ENCODE data around the gene PLAAT5.
A peak's percentile ranks its signal among the peaks of the same experiment; 100 is the strongest.
"Not testable (repeated sequence)": the region's sequence is repeated elsewhere in the genome, so short reads cannot be mapped to it uniquely, and the experiment has no call there.

PLAAT5 gene

GRCh38 chr11:63478896-63479295 lies 12.1 kb downstream of the PLAAT5 start:
- peak; percentile 13 for DNase-seq

DNA sequence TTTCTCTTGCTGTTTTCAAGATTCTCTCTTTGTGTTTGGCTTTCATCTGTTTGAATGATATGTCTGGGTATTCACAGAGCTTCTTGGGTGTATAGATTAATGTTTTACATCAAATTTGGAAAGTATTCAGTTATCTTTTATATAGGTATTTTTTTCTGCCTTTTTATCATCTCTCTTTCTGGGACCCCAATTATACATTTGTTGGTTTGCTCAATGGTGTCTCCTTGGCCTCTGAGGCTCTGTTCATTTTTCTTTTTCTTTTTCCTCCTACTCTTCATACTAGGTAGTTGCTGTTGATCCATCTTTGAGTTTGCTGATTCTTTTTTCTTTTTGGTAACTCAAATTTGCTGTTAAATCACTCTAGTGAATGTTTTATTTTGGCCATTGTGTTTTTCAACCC lies 14.3 kb downstream of the PLAAT5 start:
- no peak for DNase-seq

DNA sequence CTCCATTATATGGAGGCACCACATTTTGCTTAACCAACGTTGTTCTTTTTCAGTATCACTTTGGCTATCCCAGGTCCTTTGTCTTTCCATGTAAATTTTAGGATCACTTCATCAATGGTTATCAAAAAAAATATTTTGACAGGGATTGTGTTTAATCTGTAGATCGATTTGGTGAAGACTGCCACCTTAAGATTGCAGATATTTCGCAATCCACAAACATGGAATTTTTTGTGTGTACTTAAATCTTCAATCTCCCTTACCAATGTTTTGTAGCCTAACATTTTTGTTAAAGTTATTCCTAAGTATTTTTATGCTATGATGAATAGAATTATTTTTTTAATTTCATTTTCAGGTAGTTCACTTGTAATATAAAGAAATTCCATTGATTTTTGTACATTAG lies 18.6 kb downstream of the PLAAT5 start:
- DNase-seq: no peak

DNA sequence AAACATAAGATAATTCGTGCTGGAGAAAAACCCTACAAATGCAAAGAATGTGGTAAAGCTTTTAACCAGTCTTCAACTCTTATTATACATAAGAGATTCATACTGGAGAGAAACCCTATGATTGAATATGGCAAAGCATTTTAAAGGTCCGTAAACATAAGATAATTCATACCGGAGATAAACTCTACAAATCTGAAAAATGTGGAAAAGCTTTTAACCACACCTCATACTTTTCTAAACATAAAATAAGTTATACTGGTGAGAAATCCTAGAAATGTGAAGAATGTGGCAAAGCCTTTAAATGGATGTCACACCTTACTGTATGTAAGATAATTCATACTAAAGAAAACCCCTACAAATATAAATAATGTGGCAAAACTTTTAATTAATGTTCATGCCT lies 20.7 kb downstream of the PLAAT5 start:
- DNase-seq: no peak

DNA sequence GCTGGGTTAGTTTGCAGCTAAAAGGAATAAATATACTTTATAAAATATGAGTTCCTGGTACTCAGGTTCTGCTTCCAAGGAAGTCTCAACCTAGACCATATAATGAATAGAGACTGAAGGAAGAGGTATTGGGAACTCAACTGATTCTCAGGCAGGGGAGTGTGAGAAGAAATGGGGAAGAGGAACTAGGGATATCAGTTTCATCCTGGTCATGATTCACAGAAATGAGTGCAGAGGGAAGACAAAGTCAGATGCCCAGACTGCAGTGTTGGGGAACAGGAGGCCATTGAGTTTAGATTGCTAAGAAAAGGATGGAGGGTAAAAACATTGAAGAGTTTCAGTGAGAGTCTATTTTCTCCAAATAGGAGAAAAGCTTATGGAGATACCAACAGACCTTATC lies 28.8 kb downstream of the PLAAT5 start:
- no peak for DNase-seq

- DNase-seq: no peak
Observed at GRCh38 chr11:63459586-63459985, 31.4 kb downstream of the PLAAT5 start.

GRCh38 chr11:63448646-63449045 lies 42.3 kb downstream of the PLAAT5 start:
- DNase-seq: no peak

DNA sequence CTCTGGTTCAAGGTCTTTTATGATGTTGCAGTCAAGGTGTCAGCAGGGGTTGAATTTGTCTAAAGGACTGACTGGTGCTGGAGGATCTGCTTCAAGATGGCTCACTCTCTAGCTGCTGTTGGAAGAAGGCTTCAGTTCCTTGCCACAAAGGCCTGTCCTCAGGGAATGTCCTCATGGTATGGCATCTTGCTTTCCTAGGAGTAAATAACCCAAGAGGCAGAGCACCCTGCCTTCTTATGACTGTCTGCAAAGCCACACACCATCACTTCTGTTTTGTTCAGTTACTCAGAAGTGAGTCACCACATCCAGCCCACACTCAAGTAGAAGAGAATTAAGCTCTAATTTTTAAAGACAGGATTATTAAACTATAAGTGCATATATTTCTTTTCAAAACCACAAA lies 45.2 kb downstream of the PLAAT5 start:
- no peak for DNase-seq

GRCh38 chr11:63445118-63445517 lies 45.8 kb downstream of the PLAAT5 start:
- DNase-seq: no peak

DNA sequence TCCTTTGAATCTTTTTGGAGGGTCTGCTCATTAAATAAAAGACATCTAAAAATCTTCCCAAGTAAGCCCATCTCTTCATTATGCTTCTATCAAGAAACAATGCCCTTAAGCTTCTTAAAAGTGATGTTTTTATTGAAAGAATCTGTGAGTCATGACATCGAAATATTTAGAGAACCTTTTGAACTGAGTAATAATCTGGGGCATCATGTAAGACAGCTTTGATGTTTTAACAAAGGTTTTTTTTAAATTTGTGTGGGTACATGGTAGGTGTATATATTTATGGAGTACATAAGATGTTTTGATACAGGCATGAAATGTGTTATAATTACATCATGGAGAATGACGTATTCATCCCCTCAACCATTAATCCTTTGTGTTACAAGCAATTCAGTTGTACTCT lies 46.8 kb downstream of the PLAAT5 start:
- DNase-seq: no peak

DNA sequence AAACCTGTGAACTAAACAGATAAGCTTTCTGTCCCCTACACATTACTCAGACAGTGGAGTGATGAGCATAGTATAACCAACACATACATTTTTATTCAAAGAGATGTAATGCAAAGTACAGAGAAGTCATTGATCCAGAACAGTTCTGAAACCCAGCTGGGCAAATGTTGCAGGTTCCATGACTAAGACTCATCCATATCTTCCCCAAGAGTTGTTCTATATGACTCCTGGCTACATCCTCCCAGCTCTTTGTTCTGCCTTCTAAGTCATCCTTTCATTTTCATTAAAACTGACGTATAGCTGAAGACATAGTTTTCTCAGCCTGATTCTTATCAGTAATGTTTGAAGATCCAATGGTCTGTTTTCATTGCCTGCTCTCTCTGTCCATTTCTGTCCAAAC lies 47.3 kb downstream of the PLAAT5 start:
- DNase-seq: no peak

- DNase-seq: not testable (repeated sequence)
Observed at GRCh38 chr11:63435831-63436230, 55.1 kb downstream of the PLAAT5 start.

GRCh38 chr11:63435351-63435750 lies 55.6 kb downstream of the PLAAT5 start:
- DNase-seq: not testable (repeated sequence)

GRCh38 chr11:63430731-63431130 lies 60.2 kb downstream of the PLAAT5 start:
- DNase-seq: not testable (repeated sequence)

DNA sequence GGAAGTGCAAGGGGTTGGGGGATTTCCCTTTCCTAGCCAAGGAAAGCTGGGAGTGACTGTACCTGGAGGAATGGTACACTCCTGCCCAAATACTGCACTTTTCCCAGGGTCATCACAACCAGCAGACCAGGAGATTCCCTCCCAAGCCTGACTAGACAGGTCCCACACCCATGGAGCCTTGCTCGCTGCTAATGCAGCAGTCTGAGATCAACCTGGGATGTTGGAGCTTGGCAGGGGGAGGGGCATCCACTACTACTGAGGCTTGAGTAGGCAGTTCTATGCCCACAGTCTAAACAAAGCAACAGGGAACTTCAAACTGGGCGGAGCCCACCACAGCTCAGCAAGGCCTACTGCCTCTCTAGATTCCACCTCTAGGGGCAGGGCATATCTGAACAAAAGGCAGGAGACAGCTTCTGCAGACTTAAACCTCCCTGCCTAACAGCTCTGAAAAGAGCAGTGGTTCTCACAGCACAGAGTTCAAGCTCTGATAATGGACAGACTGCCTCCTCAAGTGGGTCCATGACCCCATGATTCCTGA lies 62.9 kb downstream of the PLAAT5 start:
- no peak for DNase-seq

DNA sequence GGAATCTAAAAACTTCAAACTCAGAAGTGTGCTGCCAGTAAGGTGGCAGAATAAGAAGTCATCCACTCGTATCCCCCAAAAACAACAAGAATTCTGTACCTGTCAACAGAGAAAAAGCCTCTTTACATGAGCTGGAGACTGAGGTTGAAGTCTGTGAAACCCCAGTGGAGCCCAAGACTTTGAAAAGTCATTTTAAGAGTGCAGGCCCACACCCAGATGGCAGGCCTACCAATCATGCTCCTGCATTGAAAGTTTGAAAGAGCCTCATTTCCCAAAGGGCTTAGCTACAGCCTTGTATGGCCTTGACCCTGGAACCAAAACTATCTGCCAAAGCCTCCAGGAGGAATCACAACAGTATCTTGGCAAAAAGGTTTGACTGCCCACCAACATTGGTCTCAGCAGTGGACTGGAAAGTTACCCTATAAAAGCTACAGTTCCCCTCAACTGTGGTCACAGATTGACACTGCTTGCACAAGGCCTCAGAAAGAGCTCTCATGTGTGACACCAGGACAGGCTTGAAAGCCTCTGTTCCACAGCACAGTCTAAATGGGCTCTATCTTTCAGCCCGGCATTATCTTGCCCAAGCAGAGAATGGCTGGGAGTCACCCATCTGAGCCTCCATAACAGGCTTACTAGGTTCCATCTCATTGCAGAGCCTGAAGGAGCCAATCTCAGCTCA lies 73.7 kb downstream of the PLAAT5 start:
- DNase-seq: no peak

Measured in stimulated activated CD4-positive, alpha-beta T cell treated with anti-CD3 and anti-CD28 coated beads, Interleukin-4, amount 100 ng/mL, for 1 hour (primary cell).